NCI-H2196 (cell line): Measurements from ENCODE around the gene PHPT1.
"Not testable (repeated sequence)": the region's sequence is repeated elsewhere in the genome, so short reads cannot be mapped to it uniquely, and the experiment has no call there.

Experiments used
- DNase-seq: peaks from one replicate; lab custom pipeline; 2025; ENCODE audit not compliant: unreplicated experiment; lab: John Stamatoyannopoulos, UW

Gene PHPT1

DNA sequence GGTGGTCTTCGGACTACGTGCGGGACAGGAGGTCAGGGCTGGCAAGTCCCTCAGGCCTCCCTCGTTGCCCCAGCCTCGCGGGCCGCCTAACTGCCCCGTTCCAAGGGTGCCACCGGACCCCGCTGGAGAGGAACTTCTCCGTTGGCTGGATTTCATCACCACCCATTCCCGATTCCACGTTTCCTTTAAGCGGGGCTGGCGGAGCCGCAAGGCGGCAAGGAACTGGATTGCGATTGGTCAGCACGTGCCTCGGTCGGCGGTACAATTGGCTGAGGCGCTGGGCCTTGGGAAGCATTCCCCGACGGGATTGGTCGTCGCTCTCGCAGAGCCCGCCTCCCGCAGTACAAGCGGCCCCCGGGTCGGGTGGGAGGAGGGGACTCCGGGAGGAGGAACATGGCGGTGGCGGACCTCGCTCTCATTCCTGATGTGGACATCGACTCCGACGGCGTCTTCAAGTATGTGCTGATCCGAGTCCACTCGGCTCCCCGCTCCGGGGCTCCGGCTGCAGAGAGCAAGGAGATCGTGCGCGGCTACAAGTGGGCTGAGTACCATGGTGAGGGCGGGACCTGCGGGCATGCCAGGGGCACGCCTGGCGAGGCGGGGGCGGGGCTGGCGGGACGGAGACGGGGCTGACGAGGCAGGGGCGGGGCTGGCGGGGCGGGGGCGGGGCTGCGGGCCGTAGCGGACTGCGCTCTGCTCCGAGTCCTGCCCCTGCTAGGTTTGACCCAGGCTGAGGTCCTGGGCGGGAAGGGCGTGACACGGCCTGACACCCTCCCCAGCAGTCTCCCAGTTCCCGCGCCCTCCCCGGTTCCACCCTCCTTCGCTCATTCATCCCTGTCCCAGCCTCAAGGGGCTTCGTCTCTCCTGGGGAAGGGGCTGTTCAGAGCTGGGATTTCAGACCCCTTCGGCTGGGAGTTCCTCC, at the start of gene PHPT1:
Gene PHPT1, plus strand, starts transcription at position 372 of the 922 bp plus-strand sequence. Its CDS starts 22 bp downstream, at position 394.
- DNase-seq, result peak; percentile 98

DNA sequence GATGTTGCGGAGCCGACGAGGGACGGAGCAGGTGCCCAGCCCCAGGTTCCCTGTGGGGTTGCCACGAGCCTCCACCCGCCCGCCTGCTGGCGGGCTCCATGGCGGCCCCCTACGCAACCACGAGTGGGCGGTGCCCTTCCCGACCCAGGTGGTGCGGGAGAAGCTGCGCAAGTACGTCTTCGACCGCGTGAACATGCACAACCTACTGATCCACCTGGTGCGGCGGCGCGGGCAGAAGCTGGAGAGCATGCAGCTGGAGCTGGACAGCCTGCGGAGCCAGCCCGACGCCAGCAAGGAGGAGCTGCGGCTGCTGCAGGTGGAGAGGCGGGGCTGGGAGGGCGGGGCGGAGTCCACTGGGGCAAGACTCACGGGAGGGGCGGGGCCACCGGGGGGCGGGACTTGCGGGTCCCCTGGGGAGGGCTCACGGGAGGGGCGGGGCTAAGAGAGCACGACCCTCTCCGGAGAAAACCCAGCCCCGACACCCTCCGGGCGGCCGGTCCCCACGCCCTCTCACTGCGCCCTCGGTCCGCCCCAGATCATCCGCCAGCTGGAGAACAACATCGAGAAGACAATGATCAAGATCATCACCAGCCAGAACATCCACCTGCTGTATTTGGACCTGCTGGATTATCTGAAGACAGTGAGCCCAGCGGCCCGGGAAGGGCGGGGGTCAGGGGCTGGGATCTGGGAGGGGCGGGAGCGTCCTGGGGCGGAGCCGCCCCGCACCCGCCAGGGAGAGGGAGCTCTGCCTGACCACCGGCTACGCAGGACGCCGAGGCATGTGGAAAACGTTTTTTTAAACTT, 49.2 kb upstream of the PHPT1 start:
- peak; percentile 93 for DNase-seq

DNA sequence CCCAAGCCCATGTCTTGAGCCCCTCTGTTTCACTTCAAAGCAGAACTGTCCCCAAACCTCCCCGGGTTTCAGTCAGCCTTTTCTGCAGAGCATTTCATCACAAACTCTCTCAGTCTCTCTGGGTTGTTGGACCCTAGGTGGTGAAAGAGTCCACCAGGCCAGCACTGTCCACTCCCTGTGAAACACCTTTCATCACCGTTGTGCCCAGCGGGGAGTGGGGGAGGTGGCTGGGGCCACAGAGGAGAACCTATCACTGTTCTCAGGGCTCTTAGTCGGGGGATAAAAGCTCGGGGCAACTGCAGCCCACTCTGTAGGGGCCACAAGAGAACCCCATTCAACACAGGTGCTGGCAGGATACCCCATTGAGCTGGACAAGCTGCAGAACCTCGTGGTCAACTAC, 46.9 kb upstream of the PHPT1 start:
- no peak for DNase-seq

DNA sequence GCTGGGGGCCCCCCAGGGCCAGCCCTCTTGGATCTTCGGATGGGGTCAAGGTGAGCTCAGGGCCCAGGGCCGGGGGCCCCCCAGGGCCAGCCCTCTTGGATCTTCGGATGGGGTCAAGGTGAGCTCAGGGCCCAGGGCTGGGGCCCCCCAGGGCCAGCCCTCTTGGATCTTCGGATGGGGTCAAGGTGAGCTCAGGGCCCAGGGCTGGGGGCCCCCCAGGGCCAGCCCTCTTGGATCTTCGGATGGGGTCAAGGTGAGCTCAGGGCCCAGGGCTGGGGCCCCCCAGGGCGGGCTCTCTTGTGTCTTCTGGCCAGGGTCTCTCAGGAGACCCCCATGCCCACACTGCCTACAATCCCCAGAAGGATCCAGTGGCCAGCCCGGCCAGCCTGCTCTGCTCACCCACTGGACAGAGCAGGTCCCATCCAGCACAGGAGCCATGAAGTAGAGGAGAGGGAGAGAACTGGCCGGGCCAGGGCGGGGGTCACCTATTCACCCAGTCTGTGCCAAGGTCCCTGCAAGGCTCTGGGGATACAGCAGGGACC, 46.1 kb upstream of the PHPT1 start:
- DNase-seq, result not testable (repeated sequence)

DNA sequence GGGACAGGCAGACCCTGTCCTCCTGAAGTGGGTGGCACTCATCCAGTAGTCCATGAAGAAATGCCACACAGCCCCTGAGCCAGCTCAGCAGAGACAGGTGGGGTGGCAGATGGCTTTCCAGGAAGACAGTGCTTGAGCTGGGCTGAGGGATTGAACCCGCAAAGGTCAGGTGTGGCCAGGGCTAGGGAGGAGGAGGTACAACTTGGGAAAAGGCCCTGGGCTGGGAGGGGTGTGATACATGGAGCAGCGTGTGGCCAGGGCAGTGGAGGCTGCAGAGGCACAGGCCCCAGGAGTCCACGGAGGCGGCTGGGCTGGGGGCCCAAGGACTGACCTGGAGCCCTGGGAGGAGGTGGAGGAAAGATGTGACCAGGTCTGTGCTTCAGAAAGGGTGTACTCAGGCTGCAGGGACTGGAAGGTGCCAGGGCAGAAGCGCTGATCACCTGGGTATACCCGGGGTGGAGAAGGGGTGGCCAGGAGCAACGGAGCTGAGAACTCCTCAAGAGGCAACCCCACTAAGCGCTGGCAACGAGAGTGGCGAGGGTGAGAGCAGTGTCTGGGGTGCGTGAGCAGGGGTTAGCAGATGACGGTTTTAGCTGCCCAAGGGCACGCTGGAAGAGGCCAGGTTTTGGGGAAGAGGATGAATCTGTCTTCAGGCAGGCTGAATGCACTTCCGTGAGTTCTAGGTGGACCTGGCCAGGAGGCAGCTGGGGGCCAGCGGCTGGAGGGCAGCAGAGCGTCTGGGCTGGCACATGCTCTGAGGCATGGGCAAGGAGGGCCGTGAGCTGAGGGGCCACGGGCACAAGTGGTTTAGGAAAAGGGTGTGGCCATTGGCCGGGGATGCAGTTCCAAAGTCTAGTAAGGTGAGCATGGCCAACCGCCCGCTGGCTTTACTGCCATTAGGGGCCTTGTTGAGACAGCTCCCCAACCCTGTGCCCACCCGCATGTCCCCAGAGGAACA, 45.4 kb upstream of the PHPT1 start:
- DNase-seq, result no peak

DNA sequence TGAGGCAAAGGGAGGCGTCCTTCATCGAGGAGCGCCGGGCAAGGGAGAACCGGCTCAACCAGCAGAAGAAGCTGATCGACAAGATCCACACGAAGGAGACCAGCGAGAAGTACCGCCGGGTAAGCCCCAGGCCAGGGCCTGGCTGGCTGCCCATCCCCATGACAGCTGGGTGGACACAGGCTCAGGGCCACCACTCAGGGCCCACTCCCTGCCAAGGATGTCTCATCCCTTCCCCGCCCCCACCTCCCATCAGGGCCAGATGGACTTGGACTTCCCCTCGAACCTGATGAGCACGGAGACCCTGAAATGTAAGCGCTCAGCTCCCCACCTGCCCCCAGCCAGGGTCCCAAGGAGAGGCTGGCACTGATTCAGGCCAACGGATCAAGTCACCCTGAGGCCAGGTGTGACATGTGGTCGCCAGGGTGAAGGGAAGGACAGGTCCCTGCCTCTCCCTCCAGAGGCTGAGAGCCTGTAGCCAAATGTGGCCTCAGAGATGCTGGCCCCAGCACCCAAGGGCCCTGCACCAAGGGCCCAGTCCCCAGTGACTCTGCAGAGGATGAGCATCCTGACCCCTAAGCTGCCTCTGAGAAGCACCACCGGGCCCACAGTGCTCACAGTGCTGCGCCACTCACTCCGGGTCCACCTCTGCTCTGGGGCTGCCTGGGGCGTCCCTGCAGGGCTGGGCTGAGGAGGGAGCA, 44.6 kb upstream of the PHPT1 start:
- no peak for DNase-seq

DNA sequence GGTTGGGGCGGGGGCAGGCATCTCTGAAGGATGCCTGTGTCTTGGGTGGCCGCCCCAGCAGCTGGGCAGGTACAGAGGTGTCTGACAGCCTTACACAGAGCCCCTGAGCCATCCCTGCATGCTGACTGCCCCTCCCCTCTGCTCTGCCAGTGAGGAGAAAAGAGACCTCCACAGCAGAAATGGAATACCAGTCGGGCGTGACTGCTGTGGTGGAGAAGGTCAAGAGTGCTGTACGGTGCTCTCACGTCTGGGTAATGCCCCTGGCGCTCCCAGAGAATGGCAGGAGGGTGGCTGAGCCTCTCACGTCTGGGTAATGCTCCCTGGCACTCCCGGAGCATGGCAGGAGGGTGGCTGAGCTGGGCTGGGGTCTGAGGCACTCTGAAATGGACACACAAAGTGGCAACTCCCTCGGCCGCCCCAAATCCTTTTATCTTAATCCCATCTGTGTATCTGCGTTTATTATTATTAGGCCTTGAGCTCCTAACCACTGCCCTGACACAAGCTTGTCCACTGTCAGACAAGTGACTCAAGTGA, 43.9 kb upstream of the PHPT1 start:
- no peak for DNase-seq

DNA sequence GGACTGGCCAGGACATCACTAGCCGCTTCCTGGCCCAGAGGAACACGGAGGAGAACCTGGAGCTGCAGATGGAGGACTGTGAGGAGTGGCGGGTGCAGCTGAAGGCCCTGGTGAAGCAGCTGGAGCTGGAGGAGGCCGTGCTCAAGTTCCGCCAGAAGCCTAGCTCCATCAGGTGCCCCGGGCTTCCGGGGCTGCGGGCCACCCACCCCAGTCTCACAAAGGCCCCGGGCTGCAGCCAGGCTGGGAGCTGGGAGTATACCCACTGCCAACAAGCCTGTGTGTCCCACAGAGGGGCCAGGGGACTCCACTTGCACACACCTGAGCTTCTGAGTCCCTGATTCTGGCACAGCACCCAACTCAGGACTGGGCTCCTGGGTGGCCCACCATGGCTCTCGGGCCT, 43.1 kb upstream of the PHPT1 start:
- DNase-seq, result no peak

DNA sequence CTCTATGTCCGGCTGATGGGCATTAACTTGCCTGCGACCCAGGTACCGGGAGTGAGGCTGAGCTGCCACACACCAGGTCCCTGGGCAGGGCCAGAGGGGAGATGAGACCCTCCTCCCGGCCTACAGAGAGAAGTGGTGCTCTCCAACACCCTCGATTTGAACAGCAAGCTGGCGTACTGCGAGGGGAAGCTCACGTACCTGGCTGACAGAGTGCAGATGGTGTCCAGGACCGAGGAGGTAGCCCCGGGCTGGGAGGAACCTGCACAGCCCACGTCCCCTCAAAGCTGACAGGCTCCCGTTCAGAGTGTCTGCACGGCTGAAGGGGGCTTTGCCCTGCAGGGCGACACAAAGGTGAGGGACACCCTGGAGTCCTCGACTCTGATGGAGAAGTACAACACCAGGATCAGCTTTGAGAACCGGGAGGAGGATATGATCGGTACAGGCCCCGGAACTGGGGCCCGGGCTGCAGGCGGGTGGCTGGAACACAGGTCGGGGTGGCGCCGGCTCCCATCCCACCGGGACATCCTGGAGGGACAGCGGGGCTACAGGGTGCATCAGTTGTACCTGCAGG, 42.5 kb upstream of the PHPT1 start:
- DNase-seq, result no peak

DNA sequence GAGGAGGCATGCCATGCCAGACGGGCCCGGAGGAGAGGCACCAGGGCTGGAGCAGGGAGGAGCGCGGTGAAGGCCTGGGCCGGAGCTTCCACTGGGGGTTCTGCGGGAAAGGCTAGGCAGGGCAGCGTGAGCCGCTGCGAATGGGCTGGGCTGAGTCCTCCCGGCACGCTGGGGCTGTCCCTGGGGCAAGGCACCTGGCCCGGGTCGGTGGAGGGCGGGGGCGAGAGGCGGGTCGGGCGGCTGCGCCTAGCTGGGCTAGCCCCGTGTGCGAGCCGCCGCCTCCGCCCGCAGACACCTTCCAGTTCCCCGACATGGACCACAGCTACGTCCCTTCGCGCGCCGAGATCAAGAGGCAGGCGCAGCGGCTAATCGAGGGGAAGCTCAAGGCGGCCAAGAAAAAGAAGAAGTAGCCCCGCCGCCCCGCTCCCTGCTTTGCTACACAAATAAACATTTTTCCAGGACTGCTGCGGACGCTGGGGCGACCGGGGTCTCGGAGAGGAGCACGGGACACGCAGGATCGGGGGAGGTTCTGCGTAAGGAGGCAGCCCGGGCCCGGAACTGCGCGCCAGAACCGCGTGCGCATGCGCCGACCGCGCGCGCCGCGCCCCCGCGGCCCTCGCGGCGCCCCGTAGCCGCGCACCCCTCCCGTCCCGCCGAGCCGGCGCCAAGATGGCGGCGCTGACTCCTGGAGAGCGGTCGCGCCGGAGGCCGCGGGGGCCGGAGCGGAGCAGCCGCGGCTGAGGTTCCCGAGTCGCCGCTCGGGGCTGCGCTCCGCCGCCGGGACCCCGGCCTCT, 41.7 kb upstream of the PHPT1 start, which contains the start of gene RABL6:
Gene RABL6, plus strand, starts transcription at position 668 of the 794 bp plus-strand sequence. CDS start 249 bp downstream, outside the sequence.
- peak; percentile 82 for DNase-seq

DNA sequence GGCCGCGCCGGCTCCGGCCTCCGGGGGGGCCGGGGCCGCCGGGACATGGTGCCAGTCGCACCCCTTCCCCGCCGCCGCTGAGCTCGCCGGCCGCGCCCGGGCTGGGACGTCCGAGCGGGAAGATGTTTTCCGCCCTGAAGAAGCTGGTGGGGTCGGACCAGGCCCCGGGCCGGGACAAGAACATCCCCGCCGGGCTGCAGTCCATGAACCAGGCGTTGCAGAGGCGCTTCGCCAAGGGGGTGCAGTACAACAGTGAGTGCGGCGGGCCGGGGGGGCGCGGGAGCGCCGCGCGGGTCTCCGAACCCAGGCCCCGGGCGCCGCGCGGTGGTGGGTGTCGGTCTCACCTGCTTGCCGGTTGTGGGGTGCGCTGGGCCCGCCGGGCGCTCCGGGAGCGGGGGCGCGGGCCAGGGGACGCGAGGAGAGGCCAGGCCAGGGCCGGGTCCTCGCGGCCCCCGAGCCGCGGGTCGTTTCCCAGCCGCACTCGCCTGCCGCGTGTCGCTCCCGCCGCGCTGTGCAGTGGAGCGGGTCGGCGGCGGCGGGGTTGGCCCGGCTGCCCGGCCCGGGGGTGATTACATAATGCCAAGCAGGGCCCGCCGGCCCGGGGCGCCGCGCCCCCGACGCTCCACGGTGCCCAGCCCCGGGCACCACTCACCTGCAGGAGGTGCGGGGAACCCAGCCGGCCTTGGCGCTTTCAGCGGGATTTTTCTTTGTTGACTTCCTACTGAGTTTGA, 41.0 kb upstream of the PHPT1 start:
- no peak for DNase-seq

DNA sequence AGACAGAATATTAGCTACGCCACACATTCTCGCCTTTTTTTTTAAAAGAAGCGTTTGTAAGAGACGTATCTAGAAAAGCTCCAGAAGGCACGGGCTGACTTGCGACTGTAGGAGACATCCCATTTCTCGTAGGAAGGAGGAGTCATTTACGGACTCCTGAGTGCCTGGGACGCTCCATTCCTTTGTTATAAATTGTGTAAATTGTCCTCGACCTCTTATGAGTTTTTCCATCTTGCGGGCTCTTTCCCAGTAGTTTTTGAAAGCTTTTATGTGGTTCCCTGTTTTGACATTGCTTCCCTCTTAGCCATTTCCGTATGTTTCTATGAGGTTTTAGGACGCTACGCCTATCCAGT, 40.4 kb upstream of the PHPT1 start:
- no peak for DNase-seq

DNA sequence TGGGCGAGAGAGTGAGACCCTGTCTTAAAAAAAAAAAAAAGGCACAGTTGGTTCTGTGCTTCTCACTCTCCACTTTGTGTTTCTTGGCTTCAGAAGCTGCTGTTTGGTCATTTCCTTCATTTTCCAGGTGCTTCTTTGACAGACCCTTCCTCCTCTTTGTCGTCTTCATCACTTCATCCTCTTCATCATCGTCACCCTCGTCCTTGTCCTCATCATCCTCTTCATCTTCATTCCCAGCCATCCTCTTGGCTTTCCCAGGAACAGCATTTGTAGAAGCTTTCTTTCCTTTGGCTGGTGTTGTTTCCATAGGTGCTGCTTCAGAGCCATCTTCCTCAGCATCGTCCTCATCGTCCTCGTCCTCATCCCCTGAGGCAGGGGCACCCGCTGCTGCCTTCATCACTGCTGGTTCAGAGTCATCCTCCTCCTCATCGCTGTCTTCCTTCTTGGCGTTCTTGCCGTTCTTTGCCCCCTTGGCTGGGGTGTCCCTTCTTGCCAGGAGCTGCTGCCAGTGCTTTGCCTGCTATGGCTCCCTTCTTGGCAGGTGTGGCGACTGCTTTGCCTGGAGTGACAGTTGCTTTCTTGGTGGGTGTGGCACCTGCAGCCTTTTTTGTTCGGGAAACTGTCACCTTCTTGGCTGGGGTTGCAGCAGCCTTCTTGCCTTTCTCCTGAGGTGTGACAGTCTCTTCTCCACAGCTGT, 34.3 kb upstream of the PHPT1 start:
- DNase-seq, result no peak

DNA sequence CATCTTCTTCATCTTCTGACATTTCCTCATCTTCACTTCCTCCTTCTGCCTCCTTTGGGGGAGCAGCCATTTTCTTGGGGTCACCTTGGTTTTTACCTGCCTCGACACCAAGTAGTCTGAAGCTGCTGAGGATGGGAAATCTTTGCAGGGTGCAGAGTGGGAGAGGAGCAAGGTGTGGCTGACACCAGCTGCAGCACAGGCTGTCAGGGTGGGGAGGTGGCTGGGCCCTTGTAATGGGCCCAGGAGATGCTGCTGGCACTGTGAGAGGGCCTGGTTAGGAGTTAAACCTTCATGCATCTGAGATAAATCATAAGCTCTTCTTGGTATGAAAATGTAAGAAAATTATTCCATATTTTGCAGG, 33.8 kb upstream of the PHPT1 start:
- no peak for DNase-seq

DNA sequence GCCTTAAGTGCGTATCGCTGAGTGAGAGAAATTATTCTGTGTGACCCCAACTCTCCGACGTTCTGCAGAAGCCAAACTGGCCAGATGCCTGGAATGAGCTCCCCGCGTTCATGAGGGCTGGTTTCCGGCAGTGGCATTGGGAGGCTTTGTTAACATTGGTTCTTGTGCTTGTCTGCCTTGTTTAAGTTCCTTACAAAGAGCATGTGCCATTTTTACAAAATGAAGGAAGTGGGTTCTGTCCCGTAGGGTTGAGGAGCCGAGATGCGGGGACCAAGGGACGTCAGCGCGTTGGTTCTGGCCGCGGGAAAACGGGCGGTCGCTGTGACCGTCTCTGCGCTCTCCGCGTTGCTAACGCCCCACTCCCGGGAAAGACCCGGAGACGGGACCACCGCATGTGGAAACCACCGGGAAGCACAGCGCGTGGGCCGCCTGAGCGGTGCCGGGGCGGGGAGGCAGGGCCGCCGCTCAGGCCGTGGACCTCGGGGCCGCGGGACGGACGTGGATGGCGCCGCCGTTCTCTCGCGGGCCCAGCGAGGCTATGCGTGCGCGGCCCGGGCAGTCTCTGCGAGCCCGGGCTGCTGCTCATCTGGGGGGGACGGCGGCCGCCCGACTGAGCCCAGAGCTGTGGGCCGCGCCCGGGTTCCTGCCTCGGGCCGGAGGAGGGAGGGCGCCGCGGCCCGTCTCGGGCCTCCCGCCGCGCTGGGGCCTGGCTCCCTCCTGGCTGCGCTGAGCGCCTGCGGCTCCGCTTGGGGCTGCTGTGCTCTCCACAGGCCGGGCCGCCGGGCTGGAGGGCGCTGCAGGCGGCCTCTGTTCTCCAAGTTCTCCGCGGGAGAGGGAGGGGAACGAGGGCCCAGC, 28.0 kb upstream of the PHPT1 start:
- no peak for DNase-seq

DNA sequence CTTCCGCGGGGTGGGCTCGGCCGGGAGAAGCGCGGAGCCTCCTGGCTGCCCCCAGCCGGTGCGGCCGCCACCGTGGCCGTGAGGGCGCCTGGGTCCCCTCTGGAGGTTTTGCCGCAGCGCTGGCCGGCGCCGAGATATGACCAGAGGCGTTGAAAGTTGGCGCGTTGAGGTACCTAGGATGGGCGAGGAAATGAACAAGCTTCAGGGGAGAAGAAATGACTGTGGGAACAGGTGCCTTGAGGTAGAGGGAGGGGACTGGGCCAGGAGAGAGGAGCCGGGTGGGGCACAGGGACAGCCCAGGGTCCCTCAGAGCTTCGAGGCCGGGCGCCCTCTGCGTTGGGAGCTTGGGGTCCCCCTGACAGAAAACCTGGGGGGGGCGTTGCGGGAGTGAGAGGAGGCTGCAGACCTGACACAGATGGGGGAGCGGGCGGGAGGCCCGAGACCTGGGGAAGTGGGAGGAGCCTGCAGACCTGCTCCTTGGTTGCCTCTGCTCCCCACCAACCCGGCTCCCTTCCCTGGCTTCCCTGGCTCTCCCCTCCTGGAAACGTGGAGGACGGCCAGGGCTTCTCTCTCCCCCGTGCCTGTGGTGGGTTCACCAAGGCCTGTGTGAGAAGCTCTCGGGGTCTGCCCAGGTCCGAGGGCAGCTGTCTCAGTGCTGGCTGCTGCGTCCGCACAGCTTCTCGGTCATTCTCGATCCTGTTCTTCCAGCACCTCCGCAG, 27.2 kb upstream of the PHPT1 start:
- no peak for DNase-seq
